ENCODE results near the gene KRTAP4-7. TPM values are rescaled to one million over a fixed set of nuclear protein-coding genes. Genes with fewer than 3 reads are reported as not detected.

Gene KRTAP4-7
- total RNA-seq, 1 experiment from 2014 or later: not detected

DNA sequence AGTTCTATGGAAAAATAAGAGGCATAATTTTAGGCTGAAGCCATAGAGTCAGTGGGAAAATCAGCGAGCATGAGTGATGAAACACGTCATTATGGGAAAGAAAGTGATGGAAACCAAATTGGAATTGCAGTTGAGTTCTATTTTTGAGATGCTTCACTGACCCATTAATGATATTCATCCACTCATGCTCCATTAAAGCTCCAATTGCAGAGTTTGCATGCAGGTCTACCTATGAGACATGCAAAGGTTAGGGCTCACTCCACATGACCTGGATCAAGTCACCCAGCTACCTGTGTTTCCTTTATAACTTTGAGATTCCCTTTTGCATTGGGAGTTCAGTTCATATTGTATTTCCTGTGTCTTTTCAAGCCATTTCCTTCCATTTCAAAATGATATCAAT, 10.3 kb upstream of the KRTAP4-7 start:
- DNase-seq (ENCODE audit: low read depth, low spot score): no peak
- H3K4me1 ChIP-seq (ENCODE audit: control insufficient read depth, insufficient read depth, low read length): no peaks in the 10 kb centered on the region
- no peak overlapping the region for H3K4me3 ChIP-seq (ENCODE audit: low read depth in 2 of 2, low read length in 2 of 2)
- no peak for ATAC-seq
- ChIA-PET CTCF (interaction anchor here (0.5 kb wide), 1 partner anchor 9 kb away, joined by 3 read pairs; no protein-coding TSS in a partner anchor), POLR2A (no interaction called here)
- TF ChIP-seq SIN3A (IDR thresholded peaks at IDR 0.05; ENCODE audit: borderline replicate concordance, insufficient read depth, low read depth, low read length) (no peak), POLR2AphosphoS5 (IDR thresholded peaks at IDR 0.05; ENCODE audit: low read depth, low read length) (no peak), TCF7L2 (IDR thresholded peaks at IDR 0.05; ENCODE audit: low read depth, low read length) (no peak)
- TF ChIP-seq, protein P1, sequence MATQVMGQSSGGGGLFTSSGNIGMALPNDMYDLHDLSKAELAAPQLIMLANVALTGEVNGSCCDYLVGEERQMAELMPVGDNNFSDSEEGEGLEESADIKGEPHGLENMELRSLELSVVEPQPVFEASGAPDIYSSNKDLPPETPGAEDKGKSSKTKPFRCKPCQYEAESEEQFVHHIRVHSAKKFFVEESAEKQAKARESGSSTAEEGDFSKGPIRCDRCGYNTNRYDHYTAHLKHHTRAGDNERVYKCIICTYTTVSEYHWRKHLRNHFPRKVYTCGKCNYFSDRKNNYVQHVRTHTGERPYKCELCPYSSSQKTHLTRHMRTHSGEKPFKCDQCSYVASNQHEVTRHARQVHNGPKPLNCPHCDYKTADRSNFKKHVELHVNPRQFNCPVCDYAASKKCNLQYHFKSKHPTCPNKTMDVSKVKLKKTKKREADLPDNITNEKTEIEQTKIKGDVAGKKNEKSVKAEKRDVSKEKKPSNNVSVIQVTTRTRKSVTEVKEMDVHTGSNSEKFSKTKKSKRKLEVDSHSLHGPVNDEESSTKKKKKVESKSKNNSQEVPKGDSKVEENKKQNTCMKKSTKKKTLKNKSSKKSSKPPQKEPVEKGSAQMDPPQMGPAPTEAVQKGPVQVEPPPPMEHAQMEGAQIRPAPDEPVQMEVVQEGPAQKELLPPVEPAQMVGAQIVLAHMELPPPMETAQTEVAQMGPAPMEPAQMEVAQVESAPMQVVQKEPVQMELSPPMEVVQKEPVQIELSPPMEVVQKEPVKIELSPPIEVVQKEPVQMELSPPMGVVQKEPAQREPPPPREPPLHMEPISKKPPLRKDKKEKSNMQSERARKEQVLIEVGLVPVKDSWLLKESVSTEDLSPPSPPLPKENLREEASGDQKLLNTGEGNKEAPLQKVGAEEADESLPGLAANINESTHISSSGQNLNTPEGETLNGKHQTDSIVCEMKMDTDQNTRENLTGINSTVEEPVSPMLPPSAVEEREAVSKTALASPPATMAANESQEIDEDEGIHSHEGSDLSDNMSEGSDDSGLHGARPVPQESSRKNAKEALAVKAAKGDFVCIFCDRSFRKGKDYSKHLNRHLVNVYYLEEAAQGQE (IDR thresholded peaks at IDR 0.05; ENCODE audit: insufficient read depth in 1 of 2, low read depth in 2 of 2, low read length in 1 of 2): no peak
- TF ChIP-seq, protein P2, sequence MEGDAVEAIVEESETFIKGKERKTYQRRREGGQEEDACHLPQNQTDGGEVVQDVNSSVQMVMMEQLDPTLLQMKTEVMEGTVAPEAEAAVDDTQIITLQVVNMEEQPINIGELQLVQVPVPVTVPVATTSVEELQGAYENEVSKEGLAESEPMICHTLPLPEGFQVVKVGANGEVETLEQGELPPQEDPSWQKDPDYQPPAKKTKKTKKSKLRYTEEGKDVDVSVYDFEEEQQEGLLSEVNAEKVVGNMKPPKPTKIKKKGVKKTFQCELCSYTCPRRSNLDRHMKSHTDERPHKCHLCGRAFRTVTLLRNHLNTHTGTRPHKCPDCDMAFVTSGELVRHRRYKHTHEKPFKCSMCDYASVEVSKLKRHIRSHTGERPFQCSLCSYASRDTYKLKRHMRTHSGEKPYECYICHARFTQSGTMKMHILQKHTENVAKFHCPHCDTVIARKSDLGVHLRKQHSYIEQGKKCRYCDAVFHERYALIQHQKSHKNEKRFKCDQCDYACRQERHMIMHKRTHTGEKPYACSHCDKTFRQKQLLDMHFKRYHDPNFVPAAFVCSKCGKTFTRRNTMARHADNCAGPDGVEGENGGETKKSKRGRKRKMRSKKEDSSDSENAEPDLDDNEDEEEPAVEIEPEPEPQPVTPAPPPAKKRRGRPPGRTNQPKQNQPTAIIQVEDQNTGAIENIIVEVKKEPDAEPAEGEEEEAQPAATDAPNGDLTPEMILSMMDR (IDR thresholded peaks at IDR 0.05): no peak
- no peaks in the 10 kb centered on the region for H3K9me3 ChIP-seq (ENCODE audit: control insufficient read depth, insufficient read depth, low read depth, low read length)
- intact Hi-C loops (cut with micrococcal nuclease; ENCODE audit: unreplicated experiment) (no loop called here), in situ Hi-C loops (cut with HindIII; ENCODE audit: low pct_unique_long_range_greater_than_20kb, low sequenced_read_pairs) (no loop called here)
- H3K27ac ChIP-seq (ENCODE audit: low read length): no peak overlapping the region
- H3K27me3 ChIP-seq (ENCODE audit: control insufficient read depth, insufficient read depth, low read length): 0 out of 2 replicates have a peak, but pooled peaks cover 2% of the 10 kb centered on the region
- BruUV-seq (replicated peaks): no TSS peak
- H3K36me3 ChIP-seq (ENCODE audit: control insufficient read depth, insufficient read depth, low read length): no peaks in the 10 kb centered on the region

DNA sequence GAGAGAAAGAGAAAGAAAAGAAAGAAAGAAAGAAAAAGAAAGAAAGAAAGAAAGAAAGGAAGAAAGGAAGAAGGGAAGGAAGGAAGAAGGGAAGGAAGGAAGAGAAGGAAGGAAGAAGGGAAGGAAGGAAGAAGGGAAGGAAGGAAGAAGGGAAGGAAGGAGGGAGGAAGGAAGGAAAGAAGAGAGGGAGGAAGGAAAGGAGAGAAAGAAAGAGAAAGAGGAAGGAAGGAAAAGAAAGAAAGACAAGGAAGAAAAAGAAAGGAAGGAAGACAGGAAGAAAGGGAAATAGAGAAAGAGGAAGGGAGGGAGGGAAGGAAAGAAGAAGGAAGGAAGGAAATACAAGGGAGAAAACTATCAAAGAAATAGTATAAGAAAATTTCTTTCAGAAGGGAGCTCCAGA, 7.2 kb upstream of the KRTAP4-7 start:
- ChIA-PET POLR2A (no interaction called here), CTCF (no interaction called here)
- Histone ChIP-seq H3K36me3 (ENCODE audit: control insufficient read depth, insufficient read depth, low read length) (no peaks in the 10 kb centered on the region), H3K4me1 (ENCODE audit: control insufficient read depth, insufficient read depth, low read length) (no peaks in the 10 kb centered on the region), H3K9me3 (ENCODE audit: control insufficient read depth, insufficient read depth, low read depth, low read length) (no peaks in the 10 kb centered on the region), H3K4me3 (ENCODE audit: low read depth in 2 of 2, low read length in 2 of 2) (no peak overlapping the region), H3K27ac (ENCODE audit: low read length) (no peak overlapping the region), H3K27me3 (ENCODE audit: control insufficient read depth, insufficient read depth, low read length) (0 out of 2 replicates have a peak, but pooled peaks cover 2% of the 10 kb centered on the region)
- no peak for ATAC-seq
- intact Hi-C loops (cut with micrococcal nuclease; ENCODE audit: unreplicated experiment): no loop called here
- TF ChIP-seq, protein P1 (IDR thresholded peaks at IDR 0.05; ENCODE audit: insufficient read depth in 1 of 2, low read depth in 2 of 2, low read length in 1 of 2): no peak
- TF ChIP-seq POLR2AphosphoS5 (IDR thresholded peaks at IDR 0.05; ENCODE audit: low read depth, low read length) (no peak), SIN3A (IDR thresholded peaks at IDR 0.05; ENCODE audit: borderline replicate concordance, insufficient read depth, low read depth, low read length) (no peak)
- in situ Hi-C loops (cut with HindIII; ENCODE audit: low pct_unique_long_range_greater_than_20kb, low sequenced_read_pairs): no loop called here
- no peak for DNase-seq (ENCODE audit: low read depth, low spot score)
- BruUV-seq (replicated peaks): no TSS peak

All from Panc1 (cell line).